HEK293T (cell line): ENCODE measurements around the gene IFT27.

Source experiments
- HDGF ChIP-seq: fragments of 450-650 bp; IDR thresholded peaks from 2 replicates; pipeline ENCODE4 v1.6.1; 2017; ENCODE audit warnings: antibody characterized with exemption, borderline replicate concordance
- LEF1 ChIP-seq: fragments of 450-650 bp; IDR thresholded peaks from 2 replicates; pipeline ENCODE4 v1.6.1; 2017; ENCODE audit warnings: mild to moderate bottlenecking, borderline replicate concordance
- SP1 ChIP-seq: fragments of 450-650 bp; IDR thresholded peaks from 2 replicates; pipeline ENCODE4 v1.6.1; 2017
- SUZ12 ChIP-seq: fragments of 450-650 bp; IDR thresholded peaks from 2 replicates; pipeline ENCODE4 v1.6.1; 2016; ENCODE audit warnings: mild to moderate bottlenecking
- ZNF384 ChIP-seq: fragments of 450-650 bp; IDR thresholded peaks from 2 replicates; pipeline ENCODE4 v1.6.1; 2016

DNA sequence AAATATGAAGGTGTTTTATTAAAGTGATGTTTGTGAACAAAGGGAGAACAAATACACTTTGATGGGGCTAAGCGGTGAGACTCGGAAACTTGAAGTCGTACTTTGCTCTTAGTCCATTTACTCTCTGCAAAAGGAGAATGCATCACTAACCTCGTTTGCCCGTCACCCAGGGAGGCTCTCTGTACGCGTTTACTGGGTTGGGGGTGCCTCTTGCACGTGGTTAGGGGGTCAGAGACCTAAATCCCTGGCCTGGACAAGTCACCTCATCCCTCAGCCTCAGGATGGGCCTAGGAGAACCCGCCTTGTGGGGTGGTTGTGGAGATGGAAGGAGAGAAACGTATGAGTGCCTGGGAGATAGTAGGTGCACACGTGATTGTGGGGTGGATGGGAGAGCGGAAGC is 803 bp upstream of the IFT27 start:
- TF ChIP-seq SP1 (no peak), HDGF (no peak), SUZ12 (no peak), ZNF384 (no peak), LEF1 (no peak)
